GM10248 (cell line): ENCODE results near the gene PHF11.
A peak's percentile ranks its signal among the peaks of the same experiment; 100 is the strongest.

Experiments used
- CTCF ChIA-PET: fragments of 300-600 bp; sonication (Branson Sonifier 250); formaldehyde crosslinking; extraction: SDS; loops from one replicate; lab custom pipeline; 2021; ENCODE audit warnings: antibody characterized with exemption; lab: Yijun Ruan, JAX
- POLR2A ChIA-PET: fragments of 350-650 bp; sonication (Branson Sonifier 250); formaldehyde crosslinking; extraction: SDS; loops from one replicate; lab custom pipeline; 2020; ENCODE audit warnings: antibody characterized with exemption; lab: Yijun Ruan, JAX
- DNase-seq: peaks from one replicate; pipeline ENCODE4 v3.0.0; 2012; ENCODE audit errors: extremely low spot score
- CTCF ChIP-seq: IDR thresholded peaks from 2 replicates; pipeline ENCODE4 v1.5.1; 2012; ENCODE audit warnings: mild to moderate bottlenecking, low read depth; ENCODE audit errors: extremely low read depth, missing control alignments, control extremely low read depth

The PHF11 gene

DNA sequence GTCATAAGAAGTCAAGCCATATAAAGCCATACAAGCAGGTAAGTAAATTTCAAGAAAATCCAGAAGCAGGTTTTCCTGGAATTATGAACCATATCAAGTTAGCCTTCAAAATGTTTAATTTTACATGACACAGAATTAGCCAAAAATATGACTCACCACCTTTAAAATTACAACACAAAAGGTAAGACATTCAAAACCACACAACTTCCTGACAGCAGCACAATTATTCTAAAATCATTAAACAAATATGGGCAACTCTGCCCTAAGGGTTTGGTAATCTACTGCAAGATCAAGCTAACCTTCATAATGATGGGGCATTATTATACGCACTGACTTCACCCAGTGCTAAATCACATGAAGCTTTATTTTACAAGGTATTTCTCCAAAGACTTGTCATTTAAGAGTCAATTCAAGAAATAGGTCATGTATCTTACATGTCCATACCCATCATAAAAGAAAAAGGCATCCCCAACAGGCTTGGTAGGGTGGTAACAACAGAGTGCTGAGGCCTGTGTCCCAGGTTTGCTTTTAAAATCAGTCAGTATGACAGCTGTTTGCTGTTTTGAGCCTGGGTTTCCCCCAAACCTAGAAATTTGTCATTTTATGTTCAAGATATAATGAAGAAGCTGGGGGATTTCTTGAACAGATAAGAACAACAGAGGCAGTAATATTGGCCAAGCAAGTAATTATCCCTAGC, 74.4 kb downstream of the PHF11 start:
- peak; percentile 29 for DNase-seq
- CTCF ChIA-PET, result interaction anchor here (0.8 to 2.0 kb wide), 3 partner anchors 10 to 290 kb away, joined by 3 to 7 read pairs (median 4); no protein-coding TSS in a partner anchor
- POLR2A ChIA-PET, result no interaction called here
- no peak for TF ChIP-seq CTCF

- DNase-seq, result no peak
- ChIA-PET POLR2A (no interaction called here), CTCF (interaction anchor here (1.0 kb wide), 1 partner anchor 71 kb away, joined by 3 read pairs; no protein-coding TSS in a partner anchor)
- no peak for TF ChIP-seq CTCF
These were observed 75.8 kb downstream of the PHF11 start for GRCh38 chr13:49571299-49572240.
